ENCODE data around the gene C1orf87. TPM values are rescaled to one million over a fixed set of nuclear protein-coding genes. Genes with fewer than 3 reads are reported as not detected.

The C1orf87 gene
- total and polyA plus RNA-seq, 2 donors (not counting 3 experiments of a cell fraction or from before 2014, with no cell fraction given), result not detected

GRCh38 chr1:60065199-60065598 lies 8.4 kb downstream of the C1orf87 start:
- ChIA-PET POLR2A (no interaction called here), CTCF (no interaction called here)
- Histone ChIP-seq H3K27ac (ENCODE audit: insufficient read depth, low read depth, low read length) (no peak overlapping the region), H3K4me3 (replicated peaks in 1 of 3; ENCODE audit: insufficient read depth in 1 of 3, low read depth in 1 of 3, low read length in 3 of 3) (no peak overlapping the region), H3K36me3 (ENCODE audit: control insufficient read depth in 2 of 2, extremely low read depth in 1 of 2, insufficient read depth in 2 of 2, low read length in 2 of 2) (no peaks in the 10 kb centered on the region), H4K20me1 (replicated peaks; ENCODE audit: control insufficient read depth, extremely low read depth, insufficient read depth, low read length) (no peaks in the 10 kb centered on the region), H3K9me1 (replicated peaks; ENCODE audit: control insufficient read depth, extremely low read depth, insufficient read depth, low read length) (no peaks in the 10 kb centered on the region), H2AFZ (ENCODE audit: low read depth, low read length) (no peak overlapping the region), H3K9me3 (replicated peaks; ENCODE audit: control insufficient read depth, insufficient read depth, low read length) (no peaks in the 10 kb centered on the region), H3K4me2 (ENCODE audit: insufficient read depth, low read length) (no peak overlapping the region), H3K79me2 (ENCODE audit: control insufficient read depth, insufficient read depth, low read length) (no peaks in the 10 kb centered on the region), H3K27me3 (ENCODE audit: control insufficient read depth in 2 of 2, insufficient read depth in 2 of 2, low read length in 2 of 2) (no peaks in the 10 kb centered on the region), H3K4me1 (ENCODE audit: control insufficient read depth, extremely low read depth, insufficient read depth, low read length) (no peaks in the 10 kb centered on the region), H3K9ac (replicated peaks; ENCODE audit: extremely low read depth, insufficient read depth, low read length) (no peak overlapping the region)
- DNase-seq (ENCODE audit: low read depth, low spot score) (no peak), FAIRE-seq (no peak)
- dilution Hi-C loops (cut with MboI; ENCODE audit: extremely low pct_ligation_motif_present, low sequenced_read_pairs), result no loop called here
- no peak for TF ChIP-seq MYC (IDR thresholded peaks at IDR 0.05; ENCODE audit: low read depth, low read length)
- TF ChIP-seq POLR2AphosphoS5 (IDR thresholded peaks at IDR 0.05; ENCODE audit: insufficient read depth, low read depth, low read length), result no peak
- TF ChIP-seq EZH2 (IDR thresholded peaks at IDR 0.05; ENCODE audit: borderline replicate concordance, low read depth, low read length, severe bottlenecking), result no peak
- no peak for TF ChIP-seq GATA2 (IDR thresholded peaks at IDR 0.05; ENCODE audit: insufficient read depth, insufficient read length, low read depth, low read length)
- no peak for TF ChIP-seq JUN (IDR thresholded peaks at IDR 0.05; ENCODE audit: borderline replicate concordance, insufficient read depth, insufficient read length, low read depth)
- no peak for TF ChIP-seq CTCF (IDR thresholded peaks at IDR 0.05; ENCODE audit: extremely low read depth in 1 of 2, insufficient read depth in 1 of 2, low read depth in 1 of 2, low read length in 2 of 2)
- no peak for TF ChIP-seq MAX (IDR thresholded peaks at IDR 0.05; ENCODE audit: insufficient read depth, insufficient read length)
- no peak for TF ChIP-seq POLR2A (IDR thresholded peaks at IDR 0.05; ENCODE audit: low read depth, low read length)
- TF ChIP-seq FOS (IDR thresholded peaks at IDR 0.05; ENCODE audit: borderline replicate concordance, insufficient read depth, low read length), result no peak
- intact Hi-C loops (cut with micrococcal nuclease), result no loop called here
- no TSS peak for BruUV-seq (replicated peaks)

Data from endothelial cell of umbilical vein (primary cell).